OCI-LY3 (cell line): Measurements from ENCODE around the gene NUAK2.
A peak's percentile ranks its signal among the peaks of the same experiment; 100 is the strongest.

Experiments used
- H2AFZ ChIP-seq: fragments of 200-600, 300-600 bp; shearing (Covaris generic); 2 replicates; pipeline ENCODE4 v1.6.0; 2014; ENCODE audit warnings: antibody characterized with exemption, low read depth, low read length
- H3K27ac ChIP-seq: fragments of 200-600, 300-600 bp; sonication (generic); 2 replicates; pipeline ENCODE4 v1.5.1; 2014; ENCODE audit warnings: mild to moderate bottlenecking, low read length, moderate library complexity, mixed read lengths
- H3K27me3 ChIP-seq: fragments of 200-600, 300-600 bp; sonication (generic); 2 replicates; pipeline ENCODE4 v1.6.1; 2014; ENCODE audit warnings: low read depth, low read length, mixed read lengths
- H3K36me3 ChIP-seq: fragments of 200-600, 300-600 bp; sonication (generic); replicated peaks from 2 replicates; pipeline ENCODE3; 2014; ENCODE audit warnings: low read depth, low read length, mixed read lengths
- H3K4me1 ChIP-seq: fragments of 300-600, 200-600 bp; sonication (generic); 2 replicates; pipeline ENCODE4 v1.6.1; 2014; ENCODE audit warnings: low read length, mixed read lengths
- H3K4me2 ChIP-seq: fragments of 200-600, 300-600 bp; sonication (generic); 2 replicates; pipeline ENCODE4 v1.6.1; 2014; ENCODE audit warnings: low read length, mixed read lengths
- H3K4me3 ChIP-seq: fragments of 300-600, 200-600 bp; sonication (generic); 2 replicates; pipeline ENCODE4 v1.5.1; 2014; ENCODE audit warnings: antibody characterized with exemption, mild to moderate bottlenecking, low read length, moderate library complexity
- H3K79me2 ChIP-seq: fragments of 300-600, 200-600 bp; shearing (Covaris generic); 2 replicates; pipeline ENCODE4 v1.6.1; 2014; ENCODE audit warnings: mild to moderate bottlenecking, low read length, mixed read lengths
- H3K9ac ChIP-seq: fragments of 300-600, 200-600 bp; shearing (Covaris generic); 2 replicates; pipeline ENCODE4 v1.6.0; 2014; ENCODE audit warnings: mild to moderate bottlenecking, low read length, moderate library complexity
- H3K9me3 ChIP-seq: fragments of 200-600, 300-600 bp; shearing (Covaris generic); 2 replicates; pipeline ENCODE4 v1.6.1; 2014; ENCODE audit warnings: low read length, mixed read lengths; ENCODE audit not compliant: insufficient read depth
- H4K20me1 ChIP-seq: fragments of 200-600, 300-600 bp; sonication (generic); 2 replicates; pipeline ENCODE4 v1.6.1; 2016; ENCODE audit warnings: low read length, mixed read lengths; ENCODE audit not compliant: insufficient read depth
- EZH2phosphoT487 ChIP-seq: fragments of 200-600 bp; shearing (Covaris generic); IDR thresholded peaks from 2 replicates; pipeline ENCODE4 v1.6.1; 2018; ENCODE audit warnings: antibody characterized with exemption, mixed run types, low read depth
- TF ChIP-seq, protein P1 (sequence below): fragments of 200-600, 300-600 bp; sonication (generic); IDR thresholded peaks from 2 replicates; pipeline ENCODE4 v1.5.1; 2014; ENCODE audit warnings: antibody characterized with exemption, low read length, low read depth

NUAK2 gene

DNA sequence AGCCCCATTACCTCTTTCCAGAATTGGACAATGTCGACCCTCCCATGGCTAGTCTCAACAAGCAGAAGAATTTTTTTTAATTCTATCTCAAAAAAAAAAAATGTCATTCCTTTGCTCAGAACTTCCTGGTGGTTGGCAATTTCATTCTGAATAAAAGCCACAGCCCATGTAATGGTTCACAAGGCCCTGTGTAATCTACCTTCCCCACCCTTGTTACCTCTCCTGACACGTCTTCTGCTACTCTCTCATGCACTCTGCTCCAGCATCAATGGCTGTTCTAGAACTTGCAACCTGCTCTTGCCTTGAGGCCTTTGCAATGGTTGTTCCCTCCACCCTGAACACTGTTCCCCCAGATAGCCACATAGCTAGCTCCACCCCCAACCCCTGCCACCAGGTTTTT, 25.4 kb downstream of the NUAK2 start:
- no peaks in the 10 kb centered on the region for H3K79me2 ChIP-seq
- H4K20me1 ChIP-seq: no peaks in the 10 kb centered on the region
- peaks cover 68% of the 10 kb centered on the region for H3K4me1 ChIP-seq
- H3K27me3 ChIP-seq: no peaks in the 10 kb centered on the region
- no peaks in the 10 kb centered on the region for H3K36me3 ChIP-seq
- H2AFZ ChIP-seq: no peak overlapping the region
- no peak overlapping the region for H3K4me3 ChIP-seq
- TF ChIP-seq EZH2phosphoT487: no peak
- TF ChIP-seq, protein P1, sequence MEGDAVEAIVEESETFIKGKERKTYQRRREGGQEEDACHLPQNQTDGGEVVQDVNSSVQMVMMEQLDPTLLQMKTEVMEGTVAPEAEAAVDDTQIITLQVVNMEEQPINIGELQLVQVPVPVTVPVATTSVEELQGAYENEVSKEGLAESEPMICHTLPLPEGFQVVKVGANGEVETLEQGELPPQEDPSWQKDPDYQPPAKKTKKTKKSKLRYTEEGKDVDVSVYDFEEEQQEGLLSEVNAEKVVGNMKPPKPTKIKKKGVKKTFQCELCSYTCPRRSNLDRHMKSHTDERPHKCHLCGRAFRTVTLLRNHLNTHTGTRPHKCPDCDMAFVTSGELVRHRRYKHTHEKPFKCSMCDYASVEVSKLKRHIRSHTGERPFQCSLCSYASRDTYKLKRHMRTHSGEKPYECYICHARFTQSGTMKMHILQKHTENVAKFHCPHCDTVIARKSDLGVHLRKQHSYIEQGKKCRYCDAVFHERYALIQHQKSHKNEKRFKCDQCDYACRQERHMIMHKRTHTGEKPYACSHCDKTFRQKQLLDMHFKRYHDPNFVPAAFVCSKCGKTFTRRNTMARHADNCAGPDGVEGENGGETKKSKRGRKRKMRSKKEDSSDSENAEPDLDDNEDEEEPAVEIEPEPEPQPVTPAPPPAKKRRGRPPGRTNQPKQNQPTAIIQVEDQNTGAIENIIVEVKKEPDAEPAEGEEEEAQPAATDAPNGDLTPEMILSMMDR: no peak
- H3K27ac ChIP-seq: no peak overlapping the region
- no peaks in the 10 kb centered on the region for H3K9me3 ChIP-seq
- H3K9ac ChIP-seq: no peak overlapping the region
- H3K4me2 ChIP-seq: no peak overlapping the region

DNA sequence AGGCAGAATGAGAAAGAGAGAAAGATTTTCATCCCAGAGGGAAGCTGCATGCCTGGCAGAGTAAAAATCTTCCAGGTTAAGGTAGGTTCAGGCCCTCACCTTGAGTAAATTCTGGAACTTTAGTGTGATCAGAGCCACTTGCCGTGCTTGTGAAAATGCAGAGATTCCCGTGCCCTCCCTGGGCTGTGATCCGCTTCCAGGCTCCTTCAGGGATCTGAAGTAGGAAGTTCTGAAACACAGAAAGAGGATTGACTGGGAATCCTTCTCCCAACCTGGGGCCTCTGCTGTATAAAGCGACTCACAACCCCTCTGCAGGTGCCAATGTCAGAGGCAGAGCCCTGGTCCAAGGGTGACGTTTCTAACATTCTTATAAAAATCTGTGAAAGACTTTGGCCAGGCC, 26.6 kb downstream of the NUAK2 start:
- Histone ChIP-seq H3K27me3 (no peaks in the 10 kb centered on the region), H3K79me2 (no peaks in the 10 kb centered on the region), H3K9ac (no peak overlapping the region), H3K4me2 (peak overlapping the region; percentile 22), H3K4me3 (no peak overlapping the region), H3K4me1 (peaks cover 63% of the 10 kb centered on the region), H2AFZ (no peak overlapping the region), H3K9me3 (no peaks in the 10 kb centered on the region), H4K20me1 (no peaks in the 10 kb centered on the region), H3K36me3 (no peaks in the 10 kb centered on the region), H3K27ac (no peak overlapping the region)
- no peak for TF ChIP-seq EZH2phosphoT487
- TF ChIP-seq, protein P1: no peak

DNA sequence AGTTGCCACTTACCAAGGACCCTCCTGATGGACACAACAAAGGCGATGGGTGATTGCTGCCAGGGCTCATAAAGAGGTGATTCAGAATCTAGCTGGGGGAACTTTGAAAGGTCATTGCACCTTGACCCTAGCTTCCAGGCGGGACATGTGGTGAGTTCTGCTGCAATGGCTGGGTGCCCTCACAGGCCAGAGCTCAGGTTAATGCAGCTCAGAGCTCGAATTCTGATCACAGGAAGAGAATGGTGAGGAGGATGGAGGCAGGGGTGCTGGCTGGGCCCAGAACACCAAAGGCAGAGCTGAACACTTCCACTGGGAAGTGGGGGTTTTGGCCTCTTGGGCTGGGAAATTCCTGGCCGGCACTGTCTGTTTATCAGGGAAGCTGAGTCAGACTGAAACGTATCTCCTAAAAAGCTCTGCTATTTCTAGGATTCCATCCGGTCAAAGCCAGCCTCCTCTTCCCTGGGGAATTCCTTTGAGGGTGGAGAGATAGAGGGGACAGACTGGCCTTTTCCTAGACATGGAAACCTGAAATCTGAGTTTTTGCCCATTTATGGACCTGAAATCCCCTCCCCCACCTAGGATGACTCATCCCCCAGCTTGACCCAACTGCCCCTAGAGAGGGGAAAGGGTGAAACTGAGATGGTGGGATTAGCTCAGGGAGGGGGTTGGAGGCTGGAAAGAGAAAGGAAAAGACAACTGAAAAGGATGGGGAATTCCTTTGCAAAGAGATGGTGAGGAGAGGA, 27.2 kb downstream of the NUAK2 start:
- no peaks in the 10 kb centered on the region for H4K20me1 ChIP-seq
- TF ChIP-seq EZH2phosphoT487: no peak
- TF ChIP-seq, protein P1: no peak
- H3K79me2 ChIP-seq: no peaks in the 10 kb centered on the region
- no peak overlapping the region for H3K4me3 ChIP-seq
- H3K4me1 ChIP-seq: peaks cover 63% of the 10 kb centered on the region
- no peaks in the 10 kb centered on the region for H3K36me3 ChIP-seq
- no peak overlapping the region for H3K9ac ChIP-seq
- H3K4me2 ChIP-seq: peak overlapping the region; percentile 22
- H2AFZ ChIP-seq: no peak overlapping the region
- no peaks in the 10 kb centered on the region for H3K27me3 ChIP-seq
- H3K9me3 ChIP-seq: no peaks in the 10 kb centered on the region
- H3K27ac ChIP-seq: no peak overlapping the region

DNA sequence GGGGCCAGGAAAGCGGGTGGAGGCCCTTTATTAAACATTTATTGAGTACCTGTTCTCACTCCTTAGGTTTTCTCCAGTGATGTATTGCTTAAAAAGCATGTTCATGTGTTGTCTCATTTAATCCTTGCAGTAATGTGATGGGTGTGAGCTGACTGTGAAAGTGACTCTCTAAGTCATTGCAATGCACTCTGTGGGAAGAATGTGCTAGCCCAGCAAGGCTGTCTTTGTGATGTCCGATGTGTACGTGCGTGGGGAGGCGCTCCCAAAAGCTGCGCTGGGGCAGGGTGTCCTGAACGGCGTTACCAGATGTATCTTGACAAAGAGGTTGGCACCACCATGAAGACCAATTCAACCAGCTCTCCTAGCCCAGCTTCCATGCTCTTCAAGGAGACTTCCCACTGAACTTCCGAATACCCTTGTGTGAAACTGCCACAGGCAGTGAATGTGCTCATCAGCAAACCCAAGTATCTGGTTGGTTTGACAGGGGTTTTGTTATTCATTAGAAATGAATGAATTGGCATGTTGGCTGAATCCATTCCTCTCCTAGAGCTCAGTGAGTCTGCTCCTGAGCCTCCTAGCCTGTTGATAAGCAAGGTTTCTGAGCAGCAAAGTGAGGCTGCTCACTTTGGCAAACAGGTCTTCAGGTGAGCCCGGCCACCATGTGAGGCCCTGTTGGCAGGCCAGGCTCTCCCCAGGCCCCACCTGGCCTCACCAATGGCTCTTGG, 28.0 kb downstream of the NUAK2 start:
- Histone ChIP-seq H3K79me2 (no peaks in the 10 kb centered on the region), H3K9me3 (no peaks in the 10 kb centered on the region), H3K36me3 (no peaks in the 10 kb centered on the region), H3K4me1 (peaks cover 66% of the 10 kb centered on the region), H3K9ac (no peak overlapping the region), H3K4me3 (no peak overlapping the region), H3K27me3 (no peaks in the 10 kb centered on the region), H2AFZ (no peak overlapping the region), H3K4me2 (no peak overlapping the region), H3K27ac (peak overlapping the region; percentile 3; the same call in 1 of the 2 replicates), H4K20me1 (no peaks in the 10 kb centered on the region)
- TF ChIP-seq, protein P1: no peak
- no peak for TF ChIP-seq EZH2phosphoT487
